Subcutaneous abdominal adipose tissue (tissue), 5 donors: ENCODE data around the gene MCHR2.

Experiments
- H3K27ac ChIP-seq: one replicate; pipeline ENCODE4 v1.7.0; 2013; ENCODE audit warnings: low read depth, mild to moderate bottlenecking, inconsistent platforms, low read length, moderate library complexity
- H3K27me3 ChIP-seq, 5 donors: one replicate each; pipeline ENCODE4 v1.7.0; 2013; ENCODE audit warnings: low read length in 5 of 5, inconsistent platforms in 1 of 5; ENCODE audit not compliant: control insufficient read depth in 5 of 5, insufficient read depth in 4 of 5
- H3K36me3 ChIP-seq, 5 donors: one replicate each; pipeline ENCODE4 v1.7.0; 2013; ENCODE audit warnings: low read length in 5 of 5; ENCODE audit not compliant: control insufficient read depth in 5 of 5, insufficient read depth in 5 of 5
- H3K4me1 ChIP-seq, 5 donors: one replicate each; pipeline ENCODE4 v1.7.0; 2013; ENCODE audit warnings: low read length in 5 of 5, mild to moderate bottlenecking in 3 of 5, moderate library complexity in 1 of 5; ENCODE audit not compliant: control insufficient read depth in 5 of 5, insufficient read depth in 5 of 5
- H3K4me3 ChIP-seq, 5 donors: one replicate each; pipeline ENCODE4 v1.7.0; 2013; ENCODE audit warnings: low read length in 5 of 5, low read depth in 1 of 5
- H3K9ac ChIP-seq, 5 donors: one replicate each; pipeline ENCODE4 v1.7.0; 2013; ENCODE audit warnings: low read length in 5 of 5, mild to moderate bottlenecking in 4 of 5, moderate library complexity in 3 of 5
- H3K9me3 ChIP-seq, 5 donors: one replicate each; pipeline ENCODE4 v1.7.0; 2013; ENCODE audit warnings: low read length in 5 of 5; ENCODE audit not compliant: control insufficient read depth in 5 of 5
- donor health status: healthy.
- donor health status: healthy.
- donor health status: healthy.
- donor health status: healthy.
- donor health status: healthy.

MCHR2 gene

DNA sequence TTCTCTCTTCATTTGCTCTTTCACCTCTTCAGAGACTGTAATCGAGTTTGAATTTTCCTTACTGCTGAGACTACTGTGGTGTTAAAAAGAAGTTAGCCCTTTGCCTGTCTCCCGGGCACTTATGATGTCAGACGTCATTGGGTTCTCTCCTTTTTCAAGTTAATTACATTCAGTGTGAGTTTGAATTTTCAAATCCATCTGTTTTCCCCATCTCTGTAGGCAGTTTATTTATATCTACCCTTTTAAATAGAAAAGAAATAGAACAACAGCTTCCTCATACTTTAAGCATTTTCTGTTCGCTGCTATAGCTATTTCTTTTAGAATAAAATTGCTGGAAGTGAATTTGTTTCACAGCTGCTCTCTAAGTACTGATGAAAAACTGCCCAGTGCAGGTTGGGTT, 81.4 kb downstream of the MCHR2 start:
- no peaks in the 10 kb centered on the region for H3K9me3 ChIP-seq
- H3K4me3 ChIP-seq = no peak overlapping the region
- H3K4me1 ChIP-seq = no peaks in the 10 kb centered on the region
- H3K27ac ChIP-seq = no peak overlapping the region
- H3K36me3 ChIP-seq = no peaks in the 10 kb centered on the region
- H3K9ac ChIP-seq = no peak overlapping the region
- H3K27me3 ChIP-seq = no peaks in the 10 kb centered on the region

DNA sequence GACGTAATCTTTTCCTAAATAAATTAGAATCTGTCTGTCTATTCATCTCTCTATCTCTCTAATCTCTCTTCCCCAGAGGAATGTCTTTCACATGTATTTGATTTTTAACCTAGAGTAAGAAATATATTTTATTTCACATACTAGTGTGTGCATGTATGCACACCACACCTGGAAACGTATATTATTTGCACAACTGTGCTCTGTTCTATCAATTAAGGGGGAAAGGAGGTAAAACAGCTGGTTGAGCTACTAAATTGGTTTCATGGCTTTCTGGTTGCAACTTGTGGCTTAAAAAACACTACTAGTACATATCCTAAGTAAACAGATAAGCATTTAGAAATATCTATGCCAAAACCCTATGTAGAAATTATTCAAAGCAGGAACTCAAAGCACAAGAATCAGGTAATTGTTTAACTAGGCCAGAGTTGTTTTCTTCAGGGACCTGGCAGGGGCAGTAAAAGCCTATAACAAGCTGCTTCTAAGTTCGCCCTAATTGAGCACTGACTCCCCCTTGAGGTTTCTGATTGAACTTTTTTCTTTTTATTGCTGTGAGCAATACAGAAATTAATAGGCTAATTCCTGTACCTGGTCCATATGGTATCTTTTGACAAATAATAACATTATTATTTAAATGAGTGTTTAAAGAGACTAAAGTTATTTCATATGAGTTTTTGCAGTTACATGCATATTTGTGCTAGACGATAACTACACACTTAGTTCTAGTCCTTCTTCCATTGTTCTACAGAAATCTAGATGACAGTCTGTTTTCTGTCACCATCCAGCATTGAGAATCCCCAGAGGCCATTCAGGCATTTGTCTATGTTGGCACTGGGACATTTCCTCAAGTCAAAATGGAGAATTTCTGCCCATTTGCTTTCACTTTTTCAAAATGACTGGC, 88.6 kb downstream of the MCHR2 start:
- H3K4me1 ChIP-seq = no peaks in the 10 kb centered on the region
- H3K27ac ChIP-seq = no peak overlapping the region
- H3K36me3 ChIP-seq = no peaks in the 10 kb centered on the region
- H3K9ac ChIP-seq = no peak overlapping the region
- H3K27me3 ChIP-seq = no peaks in the 10 kb centered on the region
- H3K4me3 ChIP-seq = no peak overlapping the region
- H3K9me3 ChIP-seq = no peaks in the 10 kb centered on the region

DNA sequence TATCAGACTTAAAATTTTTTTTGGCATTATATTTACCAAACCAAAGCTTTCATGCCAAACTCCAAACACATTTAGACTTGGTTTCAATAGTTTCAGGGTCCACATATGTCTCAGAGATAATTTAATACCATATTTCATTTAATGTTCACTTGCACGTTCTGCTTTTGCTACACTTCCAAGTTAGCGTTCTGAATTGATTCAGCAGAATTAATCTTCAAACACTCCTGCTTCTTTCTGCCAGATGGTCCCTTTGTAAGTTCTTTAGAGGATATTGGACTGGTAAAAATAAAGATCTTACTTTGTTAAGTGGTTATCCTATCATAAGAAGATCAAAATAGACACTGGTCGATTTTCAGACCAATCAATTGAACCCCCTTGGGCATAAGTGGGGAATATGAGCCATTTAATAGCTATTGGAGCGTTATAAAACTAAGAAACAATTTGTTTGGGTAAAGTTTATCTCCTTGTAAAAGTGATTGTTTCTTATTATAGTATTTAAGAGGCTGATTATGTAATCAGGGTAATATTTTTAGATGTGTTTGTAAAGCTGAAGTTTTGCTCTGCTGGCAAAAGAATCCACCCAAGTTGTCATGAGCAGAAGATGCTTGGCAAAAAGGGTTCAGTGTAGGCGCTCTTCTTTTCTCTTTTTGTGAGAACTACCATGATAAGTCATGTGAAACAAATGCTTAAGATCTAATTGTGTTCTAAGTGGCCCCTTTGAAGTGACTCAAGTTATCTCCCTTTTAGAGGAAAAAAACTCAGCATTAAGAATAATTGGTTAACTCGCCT, 92.2 kb downstream of the MCHR2 start:
- Histone ChIP-seq H3K9ac (no peak overlapping the region), H3K27ac (no peak overlapping the region), H3K36me3 (no peaks in the 10 kb centered on the region), H3K9me3 (no peaks in the 10 kb centered on the region), H3K4me3 (no peak overlapping the region), H3K27me3 (no peaks in the 10 kb centered on the region), H3K4me1 (no peaks in the 10 kb centered on the region)

DNA sequence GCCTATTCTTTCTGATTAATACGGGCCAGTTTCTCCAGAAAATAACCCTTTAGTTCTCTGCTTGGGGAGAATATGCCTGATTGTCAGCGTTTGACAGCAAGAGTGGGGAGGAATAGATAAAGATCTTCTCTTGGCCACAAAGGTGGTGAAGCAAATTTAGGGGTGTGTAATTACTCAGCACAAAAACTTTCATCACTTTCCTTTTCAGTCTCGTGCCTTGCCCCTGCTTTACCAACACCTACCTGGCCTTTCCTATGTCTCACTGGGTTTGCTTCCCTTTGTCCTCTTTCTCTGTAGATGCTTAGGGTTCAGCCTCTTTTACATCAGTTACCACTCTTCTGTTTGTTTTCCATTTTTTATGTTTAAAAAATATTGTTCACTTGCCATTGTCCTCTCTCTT, 99.2 kb downstream of the MCHR2 start:
- Histone ChIP-seq H3K9ac (no peak overlapping the region), H3K4me3 (no peak overlapping the region), H3K27ac (no peak overlapping the region), H3K36me3 (no peaks in the 10 kb centered on the region), H3K9me3 (no peaks in the 10 kb centered on the region), H3K4me1 (no peaks in the 10 kb centered on the region), H3K27me3 (no peaks in the 10 kb centered on the region)

DNA sequence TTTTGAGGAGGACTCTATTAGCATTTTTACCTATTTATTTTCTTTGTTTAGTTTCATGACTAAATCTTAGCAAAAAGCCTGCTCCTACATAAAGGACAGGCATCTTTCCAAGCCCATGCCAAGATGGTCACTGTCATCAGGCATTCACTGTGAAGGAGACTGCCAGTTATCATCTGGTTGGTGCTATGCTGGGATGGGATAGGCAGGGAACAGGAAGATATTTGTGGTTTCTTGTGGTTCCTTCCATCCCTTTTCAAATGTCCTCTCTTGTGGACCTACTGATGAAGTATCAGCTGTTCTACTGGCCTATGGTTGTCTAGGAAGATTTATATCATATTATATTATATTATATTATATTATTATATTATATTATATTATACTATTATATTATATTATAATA, 107.0 kb downstream of the MCHR2 start:
- Histone ChIP-seq H3K36me3 (no peaks in the 10 kb centered on the region), H3K27ac (no peak overlapping the region), H3K4me3 (no peak overlapping the region), H3K9ac (no peak overlapping the region), H3K27me3 (no peaks in the 10 kb centered on the region), H3K4me1 (no peaks in the 10 kb centered on the region), H3K9me3 (no peaks in the 10 kb centered on the region)

DNA sequence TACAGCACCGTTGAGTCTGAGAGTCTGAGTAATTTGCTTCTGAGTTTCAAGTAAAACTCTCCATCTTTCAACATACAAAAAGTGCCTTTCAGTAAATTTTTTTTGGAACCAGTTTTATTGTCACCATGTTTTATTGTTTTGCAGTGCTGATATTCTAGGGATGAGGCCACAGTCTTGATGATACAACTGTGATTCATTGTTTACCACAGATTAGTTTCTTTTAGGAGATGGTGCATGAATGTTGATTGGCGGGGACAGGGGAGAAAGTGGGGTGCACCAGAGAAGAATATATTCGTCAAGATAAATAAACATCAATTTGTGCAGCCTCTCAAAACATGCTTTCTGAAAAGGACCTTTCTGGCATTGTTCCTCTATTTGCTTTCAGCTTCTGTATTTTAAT, 109.0 kb downstream of the MCHR2 start:
- H3K27me3 ChIP-seq = no peaks in the 10 kb centered on the region
- H3K27ac ChIP-seq = no peak overlapping the region

DNA sequence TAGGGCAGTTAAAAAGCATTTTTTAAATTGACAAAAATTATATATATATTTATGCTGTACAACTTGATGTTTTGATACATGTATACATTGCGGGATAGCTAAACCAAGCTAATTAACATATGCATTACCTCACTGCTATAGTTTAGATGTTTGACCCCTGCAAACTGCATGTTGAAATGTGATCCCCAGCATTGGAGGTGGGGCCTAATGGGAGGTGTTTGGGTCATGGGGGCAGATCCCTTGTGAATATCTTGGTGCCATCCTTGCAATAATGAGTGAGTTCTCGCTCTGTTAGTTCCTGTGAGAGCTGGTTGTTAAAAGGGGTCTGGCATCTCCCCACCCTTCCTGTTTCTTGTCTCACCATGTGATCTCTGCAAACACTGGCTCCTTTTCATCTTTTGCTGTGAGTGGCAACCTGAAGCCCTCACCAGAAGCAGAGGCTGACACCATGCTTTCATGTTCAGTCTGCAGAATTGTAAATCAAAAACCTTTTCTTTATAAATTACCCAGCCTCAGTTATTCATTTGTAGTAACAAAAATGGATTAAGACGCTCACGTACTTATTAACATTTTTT, 111.8 kb downstream of the MCHR2 start:
- Histone ChIP-seq H3K27ac (no peak overlapping the region), H3K27me3 (peaks cover 0 to 2% (median 0%) of the 10 kb centered on the region in 5 donors), H3K4me3 (no peak overlapping the region), H3K4me1 (no peaks in the 10 kb centered on the region), H3K9ac (no peak overlapping the region), H3K36me3 (no peaks in the 10 kb centered on the region), H3K9me3 (no peaks in the 10 kb centered on the region)

More for the DNA sequence above, 109.0 kb downstream of the MCHR2 start:
- no peak overlapping the region for H3K4me3 ChIP-seq
- no peaks in the 10 kb centered on the region for H3K9me3 ChIP-seq
- no peaks in the 10 kb centered on the region for H3K4me1 ChIP-seq
- H3K36me3 ChIP-seq = no peaks in the 10 kb centered on the region
- H3K9ac ChIP-seq = no peak overlapping the region

DNA sequence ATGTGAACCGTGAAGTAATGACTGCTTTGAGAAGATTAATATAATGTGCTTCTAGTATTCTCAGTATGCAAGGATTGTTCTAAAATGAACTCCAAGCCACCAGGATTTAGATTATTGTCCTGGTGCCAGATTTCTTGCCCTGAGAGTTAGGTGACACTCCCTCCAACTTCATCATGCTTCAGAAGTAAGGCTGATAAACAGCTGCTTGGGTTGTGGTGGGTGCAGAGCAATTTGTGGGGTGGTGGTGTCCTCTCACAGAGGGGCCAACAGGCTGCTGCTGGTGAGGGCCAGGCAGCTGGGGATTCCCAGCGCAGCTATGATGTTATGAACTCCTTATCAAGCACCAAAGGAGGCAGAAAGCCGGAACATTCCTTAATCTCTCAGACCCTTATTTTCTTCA, 114.6 kb downstream of the MCHR2 start:
- no peaks in the 10 kb centered on the region for H3K4me1 ChIP-seq
- no peak overlapping the region for H3K27ac ChIP-seq
- no peaks in the 10 kb centered on the region for H3K9me3 ChIP-seq
- peaks cover 0 to 2% (median 0%) of the 10 kb centered on the region in 5 donors for H3K27me3 ChIP-seq
- no peaks in the 10 kb centered on the region for H3K36me3 ChIP-seq
- no peak overlapping the region for H3K4me3 ChIP-seq
- H3K9ac ChIP-seq = no peak overlapping the region

DNA sequence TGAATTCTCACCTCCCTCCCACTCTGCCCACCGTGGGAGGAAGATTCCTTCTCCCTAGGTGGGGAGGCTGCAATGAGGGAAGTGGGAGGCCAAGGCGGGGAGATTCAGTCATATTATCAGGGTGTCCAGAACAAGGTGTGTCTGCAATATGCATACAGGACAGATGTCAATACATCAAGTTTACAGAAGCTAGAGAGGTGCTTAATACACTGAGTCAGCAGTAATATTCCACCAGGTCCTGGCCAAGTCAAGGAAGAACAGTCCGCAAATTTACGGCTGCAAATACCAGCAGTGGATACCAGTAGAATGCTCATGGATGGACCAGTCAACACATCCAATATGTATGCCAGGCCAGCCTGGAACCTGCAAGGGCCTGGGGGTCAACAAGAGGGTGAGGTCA, 119.0 kb downstream of the MCHR2 start:
- no peak overlapping the region for H3K9ac ChIP-seq
- H3K27ac ChIP-seq = no peak overlapping the region
- no peaks in the 10 kb centered on the region for H3K4me1 ChIP-seq
- no peaks in the 10 kb centered on the region for H3K36me3 ChIP-seq
- H3K27me3 ChIP-seq = peaks cover 0 to 2% (median 0%) of the 10 kb centered on the region in 5 donors
- H3K4me3 ChIP-seq = no peak overlapping the region
- no peaks in the 10 kb centered on the region for H3K9me3 ChIP-seq

DNA sequence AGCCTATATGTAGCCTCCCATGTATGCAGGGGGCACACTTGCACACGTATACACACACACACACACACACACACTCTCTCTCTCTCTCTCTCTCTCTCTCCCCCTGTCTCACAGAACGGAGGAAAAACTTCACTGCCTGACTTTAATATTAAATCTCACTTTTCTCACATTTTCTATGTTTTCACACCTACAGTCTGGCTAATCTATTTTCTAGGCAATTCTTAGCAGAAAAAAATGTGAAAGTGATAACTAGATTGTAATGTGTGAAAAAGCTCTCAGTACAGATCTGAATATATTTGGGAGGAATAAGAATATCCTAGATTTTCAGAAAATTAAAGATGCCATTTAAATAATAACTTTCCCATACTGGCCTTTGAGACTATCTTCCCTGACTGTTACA, 120.9 kb downstream of the MCHR2 start:
- Histone ChIP-seq H3K9ac (no peak overlapping the region), H3K9me3 (no peaks in the 10 kb centered on the region)

More for the DNA sequence above, 120.9 kb downstream of the MCHR2 start:
- no peak overlapping the region for H3K4me3 ChIP-seq
- H3K36me3 ChIP-seq = no peaks in the 10 kb centered on the region
- no peak overlapping the region for H3K27ac ChIP-seq
- peaks cover 0 to 3% (median 0%) of the 10 kb centered on the region in 5 donors for H3K4me1 ChIP-seq
- H3K27me3 ChIP-seq = peaks cover 0 to 7% (median 0%) of the 10 kb centered on the region in 5 donors
